ENCODE data around the gene CTNNA2.

CTNNA2 gene

GRCh38 chr2:80002112-80002511, 489.3 kb downstream of the CTNNA2 start:
- no peak overlapping the region for H3K27ac ChIP-seq
- no peak for TF ChIP-seq ZFX (IDR thresholded peaks at IDR 0.05; ENCODE audit: borderline replicate concordance)
- TF ChIP-seq CTCF (IDR thresholded peaks at IDR 0.05), result no peak

DNA sequence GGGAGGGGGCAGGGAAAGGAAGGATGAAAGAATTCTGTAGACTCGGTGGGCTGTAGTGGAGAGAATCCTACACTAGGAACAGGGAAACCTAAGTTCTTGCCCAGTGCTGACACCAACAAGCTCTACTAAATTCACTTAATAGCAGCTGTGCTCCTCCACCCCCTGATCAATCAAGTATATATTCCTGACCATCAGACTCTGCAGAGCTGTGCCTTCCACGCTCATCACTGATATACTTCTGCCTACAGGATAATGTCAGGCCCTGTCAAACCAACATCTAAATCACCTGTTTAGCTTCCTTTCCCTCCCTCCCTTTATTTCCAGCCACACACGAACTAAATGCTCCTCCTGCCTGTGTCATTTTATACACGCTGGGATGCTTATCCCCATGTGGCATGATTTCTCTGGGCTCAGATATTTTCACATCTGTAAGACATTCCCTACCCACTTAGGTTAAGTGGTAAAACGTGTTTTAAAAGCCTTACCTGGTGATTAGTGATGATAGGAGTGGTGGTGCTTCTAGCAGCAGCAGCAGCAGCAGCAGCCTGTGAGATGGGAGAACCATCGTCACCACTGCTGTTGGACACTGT, 489.8 kb downstream of the CTNNA2 start:
- H3K27ac ChIP-seq, result no peak overlapping the region

GRCh38 chr2:80007777-80008503, 495.1 kb downstream of the CTNNA2 start:
- H3K27ac ChIP-seq, result no peak overlapping the region
- TF ChIP-seq CTCF (IDR thresholded peaks at IDR 0.05), result no peak
- TF ChIP-seq ZFX (IDR thresholded peaks at IDR 0.05; ENCODE audit: borderline replicate concordance), result no peak

More for the DNA sequence above, 489.8 kb downstream of the CTNNA2 start:
- TF ChIP-seq ZFX (IDR thresholded peaks at IDR 0.05; ENCODE audit: borderline replicate concordance) (no peak), CTCF (IDR thresholded peaks at IDR 0.05) (no peak)

DNA sequence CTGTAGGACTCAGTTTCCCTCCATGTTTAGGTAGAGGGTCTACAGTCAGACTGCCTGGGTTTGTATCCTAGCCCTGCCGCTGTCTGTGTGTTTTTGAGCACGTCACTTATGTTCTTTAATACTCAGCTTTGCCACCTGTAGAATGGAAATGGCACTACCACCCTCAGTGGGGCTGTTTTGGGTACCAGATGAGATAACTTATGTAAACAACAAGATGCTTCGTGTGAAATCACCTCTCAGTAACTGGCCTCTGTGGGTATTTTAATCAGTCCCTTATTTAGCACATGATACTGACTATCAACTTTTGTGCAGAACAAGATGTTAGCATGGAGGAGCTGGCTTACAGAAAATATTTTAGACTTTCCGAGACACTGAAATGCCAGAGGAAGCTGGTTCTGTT, 495.7 kb downstream of the CTNNA2 start:
- H3K27ac ChIP-seq, result no peak overlapping the region
- no peak for TF ChIP-seq ZFX (IDR thresholded peaks at IDR 0.05; ENCODE audit: borderline replicate concordance)
- TF ChIP-seq CTCF (IDR thresholded peaks at IDR 0.05), result no peak

DNA sequence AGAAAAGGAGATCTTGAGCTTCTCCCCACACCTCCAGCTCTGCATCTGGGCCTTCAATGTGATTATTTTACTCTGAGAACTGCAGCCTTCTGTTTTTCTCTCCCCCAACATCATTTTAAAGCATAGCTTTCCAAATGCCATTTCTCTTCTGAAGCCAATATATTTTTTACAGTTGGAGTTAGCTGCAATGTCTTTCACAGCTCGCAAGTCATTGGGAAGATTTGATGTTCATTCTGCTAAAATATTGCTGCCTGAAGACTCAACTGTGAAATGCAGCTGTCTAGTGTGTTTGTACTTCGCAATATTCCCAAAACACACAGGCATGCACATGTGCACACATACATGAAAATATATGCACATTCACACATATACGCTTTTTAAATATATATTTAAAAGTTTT, 496.4 kb downstream of the CTNNA2 start:
- H3K27ac ChIP-seq, result no peak overlapping the region
- TF ChIP-seq ZFX (IDR thresholded peaks at IDR 0.05; ENCODE audit: borderline replicate concordance) (no peak), CTCF (IDR thresholded peaks at IDR 0.05) (no peak)

DNA sequence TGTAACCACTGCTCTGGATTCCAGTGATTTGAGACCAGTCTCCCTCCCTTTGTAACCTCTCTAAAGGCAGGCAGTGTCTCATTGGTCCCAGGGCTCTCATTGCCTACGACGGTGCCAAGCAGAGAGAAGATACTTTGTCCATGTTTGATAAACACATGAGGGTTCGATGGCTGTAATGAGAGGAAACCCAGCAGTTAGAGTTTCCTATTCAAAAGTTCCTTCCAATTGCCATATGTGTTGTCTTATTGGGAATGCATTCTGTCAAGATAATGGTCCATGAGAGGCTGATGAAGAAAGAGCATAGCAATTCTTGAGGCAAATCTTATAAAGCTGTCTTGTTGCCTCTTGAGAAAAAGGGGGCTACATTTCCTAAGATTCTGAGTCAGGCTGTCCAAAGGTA, 499.2 kb downstream of the CTNNA2 start:
- no peak overlapping the region for H3K27ac ChIP-seq
- TF ChIP-seq ZFX (IDR thresholded peaks at IDR 0.05; ENCODE audit: borderline replicate concordance) (no peak), CTCF (IDR thresholded peaks at IDR 0.05) (no peak)

DNA sequence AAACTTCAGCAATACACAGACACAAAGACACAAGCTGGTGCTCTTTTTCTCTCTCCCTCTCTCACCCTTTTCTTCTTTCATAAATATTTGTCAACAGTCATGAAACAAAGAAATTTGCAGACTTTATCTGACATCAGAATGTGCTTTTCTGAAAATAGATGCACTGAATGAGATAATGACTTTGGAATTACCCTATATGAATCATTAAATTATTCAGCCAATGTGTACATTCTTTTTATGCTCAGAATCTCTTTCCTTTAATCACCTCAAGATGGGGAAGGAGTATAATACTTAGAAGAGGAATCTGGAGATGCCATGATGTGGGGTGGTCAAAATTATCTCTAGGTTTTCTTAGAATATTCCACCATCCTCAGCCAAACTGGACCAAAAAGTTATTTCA, 501.8 kb downstream of the CTNNA2 start:
- TF ChIP-seq ZFX (IDR thresholded peaks at IDR 0.05; ENCODE audit: borderline replicate concordance) (no peak), CTCF (IDR thresholded peaks at IDR 0.05) (no peak)
- H3K27ac ChIP-seq, result no peak overlapping the region

Data from 22Rv1 (cell line).